H1 (cell line): ENCODE results near the gene UBE2F. TPM values are rescaled to one million over a fixed set of nuclear protein-coding genes. Genes with fewer than 3 reads are reported as not detected.

ENCODE experiments used
- CTCF ChIA-PET: fragments of 300-600 bp; sonication (Branson Sonifier 250); formaldehyde crosslinking; loops from one replicate; lab custom pipeline; 2021; ENCODE audit not compliant: partially characterized antibody; lab: Charles Lee
- POLR2A ChIA-PET: fragments of 300-600 bp; sonication (Branson Sonifier 250); formaldehyde crosslinking; loops from one replicate; lab custom pipeline; 2021; ENCODE audit warnings: inconsistent platforms; ENCODE audit not compliant: partially characterized antibody; lab: Charles Lee
- DNase-seq, 2 experiments: peaks; one replicate each; pipeline versions ENCODE4 v3.0.0 to v3.0.0-alpha.2; 2010 to 2022; ENCODE audit warnings: low spot score in 2 of 2, low read depth in 1 of 2, mixed read lengths in 1 of 2
- FAIRE-seq: peaks from 2 replicates; lab custom pipeline; 2011; peaks lifted over from hg19 to GRCh38; lab: Jason Lieb, UNC
- H2AFZ ChIP-seq: 2 replicates; pipeline ENCODE4 v1.8.1; 2012; ENCODE audit warnings: low read length, inconsistent platforms
- H2AK5ac ChIP-seq: 2 replicates; pipeline ENCODE4 v1.6.1; 2013; ENCODE audit warnings: low read depth, low read length
- H2BK120ac ChIP-seq: replicated peaks from 2 replicates; pipeline ENCODE3; 2013; ENCODE audit warnings: low read depth, low read length, inconsistent platforms
- H2BK12ac ChIP-seq: 2 replicates; pipeline ENCODE4 v1.6.1; 2013; ENCODE audit warnings: low read depth, low read length
- H2BK15ac ChIP-seq: 2 replicates; pipeline ENCODE4 v1.6.1; 2013; ENCODE audit warnings: low read length
- H2BK20ac ChIP-seq: 2 replicates; pipeline ENCODE4 v1.6.1; 2013; ENCODE audit warnings: low read length
- H2BK5ac ChIP-seq: 2 replicates; pipeline ENCODE4 v1.6.1; 2013; ENCODE audit warnings: low read depth, low read length
- H3K14ac ChIP-seq: 2 replicates; pipeline ENCODE4 v1.6.1; 2013; ENCODE audit warnings: inconsistent platforms; ENCODE audit not compliant: insufficient read length
- H3K18ac ChIP-seq: 2 replicates; pipeline ENCODE4 v1.6.1; 2013; ENCODE audit warnings: low read length; ENCODE audit errors: extremely low read depth
- H3K23ac ChIP-seq: 2 replicates; pipeline ENCODE4 v1.6.1; 2013; ENCODE audit warnings: inconsistent platforms; ENCODE audit not compliant: insufficient read length
- H3K23me2 ChIP-seq: 2 replicates; pipeline ENCODE4 v1.6.1; 2013; ENCODE audit warnings: low read depth, low read length
- H3K27ac ChIP-seq: 2 replicates; pipeline ENCODE4 v1.6.1; 2011; ENCODE audit warnings: low read depth, low read length, inconsistent platforms
- H3K27me3 ChIP-seq, 4 experiments: replicated peaks in 1 of 4; 1 replicate in 1 of 4; 2 replicates in 3 of 4; pipeline versions ENCODE4 v1.6.1 to v1.8.1; 2011 to 2013; ENCODE audit warnings: low read length in 3 of 4, mild to moderate bottlenecking in 3 of 4, inconsistent platforms in 2 of 4, mixed read lengths in 2 of 4, moderate library complexity in 1 of 4; ENCODE audit not compliant: control insufficient read depth in 3 of 4, insufficient read depth in 3 of 4; ENCODE audit errors: extremely low read depth in 1 of 4
- H3K36me3 ChIP-seq, 4 experiments: 2 replicates each; pipeline versions ENCODE4 v1.6.1 to v1.8.1; 2011 to 2013; ENCODE audit warnings: mild to moderate bottlenecking in 4 of 4, low read length in 3 of 4, moderate library complexity in 2 of 4, control low read depth in 1 of 4, inconsistent platforms in 1 of 4; ENCODE audit not compliant: insufficient read depth in 4 of 4, control insufficient read depth in 2 of 4
- H3K4ac ChIP-seq: replicated peaks from 2 replicates; pipeline ENCODE3; 2013; ENCODE audit warnings: low read length, low read depth, mixed read lengths, inconsistent platforms; ENCODE audit not compliant: insufficient read length
- H3K4me1 ChIP-seq, 4 experiments: replicated peaks in 1 of 4; 1 replicate in 1 of 4; 2 replicates in 3 of 4; pipeline versions ENCODE4 v1.6.1 to v1.8.1; 2011 to 2013; ENCODE audit warnings: low read length in 3 of 4, inconsistent platforms in 2 of 4, mixed read lengths in 1 of 4; ENCODE audit not compliant: insufficient read depth in 4 of 4, control insufficient read depth in 3 of 4
- H3K4me2 ChIP-seq, 2 experiments: 2 replicates each; pipeline versions ENCODE4 v1.6.1 to v1.8.1; 2011 to 2013; ENCODE audit warnings: low read depth in 2 of 2, low read length in 2 of 2, control low read depth in 1 of 2, inconsistent platforms in 1 of 2, mild to moderate bottlenecking in 1 of 2; ENCODE audit not compliant: insufficient read depth in 1 of 2
- H3K4me3 ChIP-seq, 4 experiments: fragments of 200-600, 300-600 bp in 1 of 4; sonication (generic), shearing (Covaris generic), sonication (Bioruptor Twin) in 1 of 4; 2 replicates each; pipeline versions ENCODE4 v1.5.1 to v1.8.1; 2011 to 2016; ENCODE audit warnings: low read length in 4 of 4, low read depth in 3 of 4, control low read depth in 2 of 4, inconsistent platforms in 2 of 4, mild to moderate bottlenecking in 2 of 4, mixed read lengths in 1 of 4, moderate library complexity in 1 of 4; ENCODE audit not compliant: insufficient read depth in 2 of 4; ENCODE audit errors: extremely low read depth in 1 of 4
- H3K56ac ChIP-seq: replicated peaks from 2 replicates; pipeline ENCODE3; 2013; ENCODE audit warnings: low read depth, mild to moderate bottlenecking, mixed read lengths, low read length, inconsistent platforms; ENCODE audit not compliant: insufficient read length
- H3K79me1 ChIP-seq: 2 replicates; pipeline ENCODE4 v1.6.1; 2013; ENCODE audit warnings: low read depth, low read length, control low read depth
- H3K79me2 ChIP-seq, 2 experiments: 2 replicates each; pipeline versions ENCODE4 v1.6.1 to v1.8.1; 2012 to 2013; ENCODE audit warnings: low read length in 2 of 2, mild to moderate bottlenecking in 2 of 2, inconsistent platforms in 1 of 2; ENCODE audit not compliant: insufficient read depth in 2 of 2, control insufficient read depth in 1 of 2
- H3K9ac ChIP-seq, 4 experiments: replicated peaks in 1 of 4; 1 replicate in 1 of 4; 2 replicates in 3 of 4; pipeline versions ENCODE4 v1.6.1 to v1.8.1; 2011 to 2013; ENCODE audit warnings: low read depth in 3 of 4, low read length in 3 of 4, control low read depth in 2 of 4, mild to moderate bottlenecking in 2 of 4, moderate library complexity in 2 of 4, inconsistent platforms in 1 of 4; ENCODE audit errors: extremely low read depth in 1 of 4
- H3K9me3 ChIP-seq, 2 experiments: 2 replicates each; pipeline versions ENCODE4 v1.6.1 to v1.8.1; 2012 to 2013; ENCODE audit warnings: mild to moderate bottlenecking in 2 of 2, moderate library complexity in 2 of 2, control low read depth in 1 of 2, inconsistent platforms in 1 of 2, low read depth in 1 of 2, low read length in 1 of 2, mixed read lengths in 1 of 2; ENCODE audit not compliant: insufficient read depth in 2 of 2
- H4K20me1 ChIP-seq, 2 experiments: replicated peaks in 1 of 2; 2 replicates each; pipeline versions ENCODE3 to v1.8.1; 2011 to 2013; ENCODE audit warnings: inconsistent platforms in 2 of 2, low read length in 2 of 2, mild to moderate bottlenecking in 1 of 2; ENCODE audit not compliant: insufficient read depth in 2 of 2, control insufficient read depth in 1 of 2
- H4K5ac ChIP-seq: 2 replicates; pipeline ENCODE4 v1.6.1; 2013; ENCODE audit warnings: low read length, low read depth, mixed read lengths, inconsistent platforms; ENCODE audit not compliant: insufficient read length
- H4K8ac ChIP-seq: 2 replicates; pipeline ENCODE4 v1.8.0; 2013; ENCODE audit warnings: mild to moderate bottlenecking, moderate library complexity, low read length, inconsistent platforms; ENCODE audit not compliant: insufficient read depth; ENCODE audit errors: extremely low read depth
- H4K91ac ChIP-seq: replicated peaks from 2 replicates; pipeline ENCODE3; 2013; ENCODE audit warnings: low read length, mixed read lengths, inconsistent platforms; ENCODE audit not compliant: insufficient read length
- CEBPB ChIP-seq: IDR thresholded peaks from 2 replicates; pipeline ENCODE4 v1.6.1; 2012; ENCODE audit warnings: low read depth, low read length
- FOSL1 ChIP-seq: IDR thresholded peaks from 2 replicates; pipeline ENCODE4 v1.6.1; 2011; ENCODE audit warnings: mild to moderate bottlenecking, low read depth, low read length, moderate library complexity; ENCODE audit not compliant: insufficient read depth
- RAD21 ChIP-seq, 2 experiments: IDR thresholded peaks in 1 of 2; conservative IDR thresholded peaks in 1 of 2; 2 replicates each; pipeline ENCODE4 v1.6.1; 2011; ENCODE audit warnings: low read depth in 2 of 2, low read length in 2 of 2, improper control_type of control experiment in 1 of 2, inconsistent platforms in 1 of 2, mild to moderate bottlenecking in 1 of 2, moderate library complexity in 1 of 2
- RXRA ChIP-seq: IDR thresholded peaks from 2 replicates; pipeline ENCODE4 v1.6.1; 2011; ENCODE audit warnings: low read depth, mild to moderate bottlenecking, low read length, moderate library complexity; ENCODE audit not compliant: insufficient read depth
- TAF7 ChIP-seq: optimal IDR thresholded peaks from 2 replicates; pipeline ENCODE3; 2011; ENCODE audit warnings: low read depth, mild to moderate bottlenecking, inconsistent platforms, low read length, moderate library complexity, borderline replicate concordance
- WGBS, 2 experiments: shearing (Covaris generic) in 1 of 2; methylation state at CpG; one replicate each; pipeline versions ENCODE4 v1.1.6 to v1.1.7; 2013 to 2015; ENCODE audit warnings: low lambda C conversion rate in 2 of 2, mixed read lengths in 2 of 2, inconsistent platforms in 1 of 2, low coverage in 1 of 2, missing lambda C conversion rate in 1 of 2; ENCODE audit not compliant: insufficient replicate concordance in 2 of 2, insufficient coverage in 1 of 2, insufficient read length in 1 of 2; ENCODE audit errors: extremely low coverage in 1 of 2, missing lambda C conversion rate in 1 of 2; 5-methylcytosine and 5-hydroxymethylcytosine counted together
- polyA plus RNA-seq, 7 experiments: library from polyadenylated mRNA; depleted of rRNA in 3 of 7; stranded (reverse) in 5 of 7; unstranded in 2 of 7; fragments of >200 nt in 5 of 7; fragments of 200-250 nt in 2 of 7; gene quantifications; 1 replicate in 5 of 7; 2 replicates in 1 of 7; 4 replicates in 1 of 7; pipeline versions ENCODE4 v1.2.1 to v1.2.3, GENCODE V29; 2011 to 2013; ENCODE audit warnings: missing spikeins in 2 of 7, mixed read lengths in 2 of 7
- total RNA-seq: library from RNA; stranded (reverse); fragmentation: NEBNext Ultra II Directional; extraction: Animal tissue kit (Norgen Biotek cat#: 25700); gene quantifications from 2 replicates; pipeline ENCODE4 v1.2.1, GENCODE V29; 2021
- TF ChIP-seq, protein P1 (sequence below): IDR thresholded peaks from 2 replicates; pipeline ENCODE4 v1.6.1; 2011; ENCODE audit warnings: low read depth, mild to moderate bottlenecking, low read length; ENCODE audit not compliant: insufficient read depth
- TF ChIP-seq, protein P2 (sequence below), 3 experiments: IDR thresholded peaks; 1 replicate in 2 of 3; 2 replicates in 1 of 3; pipeline versions ENCODE4 v1.5.1 to v1.6.1; 2011; ENCODE audit warnings: low read length in 3 of 3, mild to moderate bottlenecking in 3 of 3, inconsistent platforms in 2 of 3, low read depth in 1 of 3, moderate library complexity in 1 of 3; ENCODE audit not compliant: insufficient read depth in 1 of 3; ENCODE audit errors: control extremely low read depth in 1 of 3

Gene UBE2F
- total and polyA plus RNA-seq, 2 of the 8 experiments (the other 6 are each of a cell fraction or from before 2014, with no cell fraction given), result 43.3 to 59.8 TPM

DNA sequence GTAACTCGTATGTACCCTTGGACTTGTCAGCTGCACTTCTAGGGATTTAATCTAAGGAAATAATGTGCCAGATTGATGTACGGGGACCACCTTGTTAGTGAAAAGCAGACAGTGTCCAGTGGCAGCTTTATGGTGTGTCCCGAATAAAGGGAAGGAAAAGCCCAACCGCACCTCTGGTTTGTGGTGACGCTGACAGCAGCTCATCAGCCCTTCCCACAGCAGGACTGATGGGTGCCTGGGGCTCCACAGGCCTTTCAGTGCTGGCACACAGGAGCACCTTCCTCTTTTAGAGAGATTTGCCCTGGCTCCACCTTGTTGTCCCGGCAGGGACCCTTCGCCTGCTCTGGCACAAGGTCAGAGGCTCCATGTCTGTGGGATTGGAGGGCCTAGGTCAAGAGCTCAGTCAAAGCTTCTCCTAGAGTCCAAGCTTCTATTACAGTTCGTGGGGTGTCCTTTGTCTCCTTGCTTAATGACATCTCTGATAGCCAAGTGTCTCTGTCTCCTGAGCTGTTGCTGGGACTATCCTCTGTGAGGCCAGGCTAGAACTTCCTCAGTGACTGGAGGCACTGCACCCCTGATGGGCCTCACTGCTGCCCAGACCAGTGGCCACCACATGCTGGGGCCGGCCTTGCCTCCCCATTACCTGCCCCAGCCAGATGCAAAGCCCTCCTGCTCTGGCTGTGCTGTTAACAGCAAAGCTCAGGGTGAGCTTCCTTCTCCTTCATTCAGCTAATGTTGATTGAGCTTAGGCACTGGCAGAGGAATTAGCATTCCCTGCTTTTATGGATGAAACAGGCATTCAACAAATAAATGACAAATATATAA is 61.0 kb downstream of the UBE2F start:
- no peak overlapping the region for H3K4ac ChIP-seq
- FAIRE-seq, result no peak
- H3K4me3 ChIP-seq, result no peak overlapping the region
- no peak overlapping the region for H2AFZ ChIP-seq
- ChIA-PET POLR2A (interaction anchor here (1.1 to 2.1 kb wide), 2 partner anchors 48 to 70 kb away, joined by 3 to 4 read pairs; no protein-coding TSS in a partner anchor), CTCF (interaction anchor here (1.1 to 1.7 kb wide), 6 partner anchors 9 to 342 kb away, joined by 3 to 5 read pairs (median 4); no protein-coding TSS in a partner anchor)
- no peaks in the 10 kb centered on the region; the same call in none of the 2 replicates for H3K79me1 ChIP-seq
- H4K8ac ChIP-seq, result no peak overlapping the region
- peaks cover 0 to 12% (median 6%) of the 10 kb centered on the region in 4 experiments; a peak in 6 of 7 replicates for H3K4me1 ChIP-seq
- H2BK5ac ChIP-seq, result no peak overlapping the region
- H4K20me1 ChIP-seq, result peaks cover 0 to 7% of the 10 kb centered on the region in 2 experiments
- no peak overlapping the region for H2BK20ac ChIP-seq
- no peaks in the 10 kb centered on the region for H3K9me3 ChIP-seq
- 84% methylated on average over 9 of the region's 9 CpGs; no CpG with 5 or more reads in 1 of the 2 experiments for WGBS, 2 experiments
- DNase-seq, result no peak
- no peak overlapping the region for H4K5ac ChIP-seq
- no peaks in the 10 kb centered on the region for H3K23me2 ChIP-seq
- no peak overlapping the region for H3K56ac ChIP-seq
- peaks cover 0 to 7% (median 4%) of the 10 kb centered on the region in 4 experiments; a peak in 3 of 8 replicates for H3K36me3 ChIP-seq
- peak overlapping the region in 1 of 2 experiments; percentile 19; a peak in 1 of 4 replicates for H3K4me2 ChIP-seq
- no peak overlapping the region for H2BK12ac ChIP-seq
- H3K27ac ChIP-seq, result 0 out of 2 replicates have a peak overlapping the region, but pooled peaks have one; percentile 3
- no peaks in the 10 kb centered on the region for H3K27me3 ChIP-seq
- no peak overlapping the region; a peak in 1 of 7 replicates for H3K9ac ChIP-seq
- no peak overlapping the region for H3K18ac ChIP-seq
- H2BK120ac ChIP-seq, result no peak overlapping the region
- no peak overlapping the region for H3K23ac ChIP-seq
- no peaks in the 10 kb centered on the region for H3K79me2 ChIP-seq
- no peak overlapping the region for H4K91ac ChIP-seq
- H3K14ac ChIP-seq, result no peak overlapping the region
- no peak overlapping the region for H2BK15ac ChIP-seq
- no peak overlapping the region for H2AK5ac ChIP-seq
- TF ChIP-seq RXRA (no peak), FOSL1 (no peak), CEBPB (no peak), TAF7 (peak; percentile 29), RAD21 (IDR thresholded peaks at IDR 0.05 in 1 of 2, conservative IDR thresholded peaks at IDR 0.05 in 1 of 2; ENCODE audit: low read depth in 2 of 2, low read length in 2 of 2) (no peak)
- TF ChIP-seq, protein P1, sequence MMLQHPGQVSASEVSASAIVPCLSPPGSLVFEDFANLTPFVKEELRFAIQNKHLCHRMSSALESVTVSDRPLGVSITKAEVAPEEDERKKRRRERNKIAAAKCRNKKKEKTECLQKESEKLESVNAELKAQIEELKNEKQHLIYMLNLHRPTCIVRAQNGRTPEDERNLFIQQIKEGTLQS, result no peak
- TF ChIP-seq, protein P2, sequence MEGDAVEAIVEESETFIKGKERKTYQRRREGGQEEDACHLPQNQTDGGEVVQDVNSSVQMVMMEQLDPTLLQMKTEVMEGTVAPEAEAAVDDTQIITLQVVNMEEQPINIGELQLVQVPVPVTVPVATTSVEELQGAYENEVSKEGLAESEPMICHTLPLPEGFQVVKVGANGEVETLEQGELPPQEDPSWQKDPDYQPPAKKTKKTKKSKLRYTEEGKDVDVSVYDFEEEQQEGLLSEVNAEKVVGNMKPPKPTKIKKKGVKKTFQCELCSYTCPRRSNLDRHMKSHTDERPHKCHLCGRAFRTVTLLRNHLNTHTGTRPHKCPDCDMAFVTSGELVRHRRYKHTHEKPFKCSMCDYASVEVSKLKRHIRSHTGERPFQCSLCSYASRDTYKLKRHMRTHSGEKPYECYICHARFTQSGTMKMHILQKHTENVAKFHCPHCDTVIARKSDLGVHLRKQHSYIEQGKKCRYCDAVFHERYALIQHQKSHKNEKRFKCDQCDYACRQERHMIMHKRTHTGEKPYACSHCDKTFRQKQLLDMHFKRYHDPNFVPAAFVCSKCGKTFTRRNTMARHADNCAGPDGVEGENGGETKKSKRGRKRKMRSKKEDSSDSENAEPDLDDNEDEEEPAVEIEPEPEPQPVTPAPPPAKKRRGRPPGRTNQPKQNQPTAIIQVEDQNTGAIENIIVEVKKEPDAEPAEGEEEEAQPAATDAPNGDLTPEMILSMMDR (IDR thresholded peaks at IDR 0.05; ENCODE audit: control extremely low read depth in 1 of 3, insufficient read depth in 1 of 3, low read depth in 1 of 3, low read length in 3 of 3), result no peak
